ENCODE results near the gene ZBTB34.

DNA sequence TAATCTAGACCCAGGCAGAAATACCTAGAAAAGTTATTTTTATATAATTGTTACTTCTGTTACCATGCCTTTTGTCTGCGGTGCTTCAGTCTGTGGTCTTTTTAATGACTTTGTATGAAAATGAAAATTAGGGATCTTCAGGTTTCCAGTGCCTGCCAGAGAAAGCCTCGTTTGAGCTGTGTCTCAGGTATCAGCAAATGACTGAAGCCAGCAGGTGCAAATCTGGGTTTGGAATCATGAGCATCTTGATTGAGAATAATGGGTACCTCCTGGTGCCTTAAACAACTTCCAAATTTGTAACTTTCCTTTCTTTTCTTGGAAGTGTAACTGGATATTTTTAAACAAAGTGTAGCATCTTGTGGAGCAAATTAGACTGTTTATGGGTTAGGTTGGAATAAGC lies 4.3 kb downstream of the ZBTB34 start:
- TF ChIP-seq, protein P1, sequence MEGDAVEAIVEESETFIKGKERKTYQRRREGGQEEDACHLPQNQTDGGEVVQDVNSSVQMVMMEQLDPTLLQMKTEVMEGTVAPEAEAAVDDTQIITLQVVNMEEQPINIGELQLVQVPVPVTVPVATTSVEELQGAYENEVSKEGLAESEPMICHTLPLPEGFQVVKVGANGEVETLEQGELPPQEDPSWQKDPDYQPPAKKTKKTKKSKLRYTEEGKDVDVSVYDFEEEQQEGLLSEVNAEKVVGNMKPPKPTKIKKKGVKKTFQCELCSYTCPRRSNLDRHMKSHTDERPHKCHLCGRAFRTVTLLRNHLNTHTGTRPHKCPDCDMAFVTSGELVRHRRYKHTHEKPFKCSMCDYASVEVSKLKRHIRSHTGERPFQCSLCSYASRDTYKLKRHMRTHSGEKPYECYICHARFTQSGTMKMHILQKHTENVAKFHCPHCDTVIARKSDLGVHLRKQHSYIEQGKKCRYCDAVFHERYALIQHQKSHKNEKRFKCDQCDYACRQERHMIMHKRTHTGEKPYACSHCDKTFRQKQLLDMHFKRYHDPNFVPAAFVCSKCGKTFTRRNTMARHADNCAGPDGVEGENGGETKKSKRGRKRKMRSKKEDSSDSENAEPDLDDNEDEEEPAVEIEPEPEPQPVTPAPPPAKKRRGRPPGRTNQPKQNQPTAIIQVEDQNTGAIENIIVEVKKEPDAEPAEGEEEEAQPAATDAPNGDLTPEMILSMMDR (IDR thresholded peaks at IDR 0.05) = no peak
- no peak for TF ChIP-seq POLR2A (IDR thresholded peaks at IDR 0.05)
